GM12878 (cell line): ENCODE data around the gene SCGB3A1. TPM values are rescaled to one million over a fixed set of nuclear protein-coding genes. Genes with fewer than 3 reads are reported as not detected.

Experiments used
- CHD1 ChIP-seq: IDR thresholded peaks from 2 replicates; pipeline ENCODE4 v1.6.1; 2012; ENCODE audit warnings: low read depth, low read length, improper control_type of control experiment
- CHD4 ChIP-seq: fragments of 200-600 bp; sonication (generic); IDR thresholded peaks from 2 replicates; pipeline ENCODE4 v1.6.1; 2016; ENCODE audit warnings: mild to moderate bottlenecking
- CTCF ChIP-seq, 3 experiments: IDR thresholded peaks in 2 of 3; conservative IDR thresholded peaks in 1 of 3; 2 replicates each; pipeline ENCODE4 v1.5.1; 2011; ENCODE audit warnings: low read depth in 3 of 3, low read length in 3 of 3, mild to moderate bottlenecking in 3 of 3, control low read depth in 2 of 3, moderate library complexity in 2 of 3, inconsistent platforms in 1 of 3, mixed read lengths in 1 of 3; ENCODE audit not compliant: control insufficient read depth in 2 of 3, insufficient read depth in 1 of 3; ENCODE audit errors: extremely low read depth in 1 of 3
- ESRRA ChIP-seq: IDR thresholded peaks from 2 replicates; pipeline ENCODE4 v1.6.1; 2012; ENCODE audit warnings: mild to moderate bottlenecking, low read length, improper control_type of control experiment
- GATAD2B ChIP-seq: fragments of 450-650 bp; conservative IDR thresholded peaks from 2 replicates; pipeline ENCODE4 v1.6.1; 2017; ENCODE audit warnings: low read depth, mild to moderate bottlenecking, moderate library complexity
- IKZF1 ChIP-seq: fragments of 450-650 bp; conservative IDR thresholded peaks from 2 replicates; pipeline ENCODE4 v1.6.1; 2017; ENCODE audit warnings: antibody characterized with exemption, mild to moderate bottlenecking
- PAX5 ChIP-seq: IDR thresholded peaks from 2 replicates; pipeline ENCODE4 v1.6.1; 2011; ENCODE audit warnings: low read depth, low read length, borderline replicate concordance
- SREBF2 ChIP-seq: IDR thresholded peaks from 2 replicates; pipeline ENCODE4 v1.6.1; 2012; ENCODE audit warnings: mild to moderate bottlenecking, low read length
- ZNF384 ChIP-seq: IDR thresholded peaks from 2 replicates; pipeline ENCODE4 v1.6.1; 2012; ENCODE audit warnings: low read depth, mild to moderate bottlenecking, low read length, improper control_type of control experiment, borderline replicate concordance
- ZNF592 ChIP-seq: fragments of 450-650 bp; IDR thresholded peaks from 2 replicates; pipeline ENCODE4 v1.6.1; 2017; ENCODE audit warnings: mild to moderate bottlenecking, moderate library complexity
- polyA plus RNA-seq, 11 experiments: library from polyadenylated mRNA; depleted of rRNA in 4 of 11; unstranded in 6 of 11; stranded (reverse) in 5 of 11; fragments of >200 nt; fragmentation: Nextera tagmentation in 4 of 11; fragmentation: Illumina TruSeq in 1 of 11; extraction: Ambion mirVana in 4 of 11; extraction: Trizol in 1 of 11; gene quantifications; 1 replicate in 1 of 11; 2 replicates in 10 of 11; pipeline versions ENCODE4 v1.2.1 to v1.2.3, GENCODE V29; 2011 to 2016; ENCODE audit warnings: inconsistent platforms in 2 of 11, missing spikeins in 2 of 11, low read depth in 1 of 11
- total RNA-seq, 4 experiments: library from RNA; depleted of rRNA in 3 of 4; stranded (reverse); fragments of >200 nt in 3 of 4; fragmentation: Illumina TruSeq in 1 of 4; extraction: Trizol in 1 of 4; gene quantifications; 2 replicates each; pipeline versions ENCODE4 v1.2.1 to v1.2.3, GENCODE V29; 2013 to 2021
- TF ChIP-seq, protein P1 (sequence below): IDR thresholded peaks from 2 replicates; pipeline ENCODE4 v1.6.1; 2012; ENCODE audit warnings: low read depth, low read length, improper control_type of control experiment

SCGB3A1 gene
- total and polyA plus RNA-seq, 10 of the 15 experiments (the other 5 are each of a cell fraction or from before 2014, with no cell fraction given) = 0.46 TPM; not detected in 9

GRCh38 chr5:180606215-180606785, 15.0 kb upstream of the SCGB3A1 start (continued):
- TF ChIP-seq, protein P1, sequence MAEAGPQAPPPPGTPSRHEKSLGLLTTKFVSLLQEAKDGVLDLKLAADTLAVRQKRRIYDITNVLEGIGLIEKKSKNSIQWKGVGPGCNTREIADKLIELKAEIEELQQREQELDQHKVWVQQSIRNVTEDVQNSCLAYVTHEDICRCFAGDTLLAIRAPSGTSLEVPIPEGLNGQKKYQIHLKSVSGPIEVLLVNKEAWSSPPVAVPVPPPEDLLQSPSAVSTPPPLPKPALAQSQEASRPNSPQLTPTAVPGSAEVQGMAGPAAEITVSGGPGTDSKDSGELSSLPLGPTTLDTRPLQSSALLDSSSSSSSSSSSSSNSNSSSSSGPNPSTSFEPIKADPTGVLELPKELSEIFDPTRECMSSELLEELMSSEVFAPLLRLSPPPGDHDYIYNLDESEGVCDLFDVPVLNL = no peak
- no peak for TF ChIP-seq PAX5
- TF ChIP-seq IKZF1 = no peak
- no peak for TF ChIP-seq ZNF384
- TF ChIP-seq CTCF (IDR thresholded peaks at IDR 0.05 in 2 of 3, conservative IDR thresholded peaks at IDR 0.05 in 1 of 3; ENCODE audit: control insufficient read depth in 2 of 3, extremely low read depth in 1 of 3, insufficient read depth in 1 of 3, low read depth in 3 of 3, low read length in 3 of 3) = no peak
- TF ChIP-seq CHD1 = no peak
- no peak for TF ChIP-seq ZNF592
- no peak for TF ChIP-seq SREBF2
- no peak for TF ChIP-seq GATAD2B
- no peak for TF ChIP-seq CHD4
- TF ChIP-seq ESRRA = no peak
